ENCODE measurements around the gene RPL35A.

DNA sequence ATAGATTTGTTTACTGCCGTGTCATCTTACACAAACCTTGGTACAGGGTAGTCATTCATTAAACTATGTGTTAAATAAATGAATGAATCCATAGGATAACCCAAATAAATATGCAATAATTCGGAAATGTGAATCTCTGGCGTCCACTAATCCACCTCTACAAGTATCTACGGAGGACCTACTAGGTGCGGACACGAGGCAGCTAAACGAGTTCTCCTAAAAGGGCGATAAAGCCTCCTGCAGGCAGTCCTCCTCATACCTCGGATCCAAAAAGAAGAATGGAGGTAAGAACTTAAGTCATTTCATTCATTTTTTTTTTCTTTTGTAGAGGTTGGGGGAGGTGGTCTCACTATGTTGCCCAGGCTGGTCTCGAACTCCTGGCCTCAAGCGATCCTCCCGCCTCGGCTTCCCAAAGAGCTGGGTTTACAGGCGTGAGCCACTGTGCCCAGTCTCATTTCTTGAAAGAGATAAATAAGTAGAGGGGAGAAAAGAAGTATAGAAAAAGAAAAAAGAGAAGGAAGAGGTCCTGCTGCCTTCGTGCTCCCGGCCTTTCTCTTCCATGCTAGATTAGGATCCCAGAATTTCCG, 706 bp upstream of the RPL35A start:
- TF ChIP-seq, protein P1, sequence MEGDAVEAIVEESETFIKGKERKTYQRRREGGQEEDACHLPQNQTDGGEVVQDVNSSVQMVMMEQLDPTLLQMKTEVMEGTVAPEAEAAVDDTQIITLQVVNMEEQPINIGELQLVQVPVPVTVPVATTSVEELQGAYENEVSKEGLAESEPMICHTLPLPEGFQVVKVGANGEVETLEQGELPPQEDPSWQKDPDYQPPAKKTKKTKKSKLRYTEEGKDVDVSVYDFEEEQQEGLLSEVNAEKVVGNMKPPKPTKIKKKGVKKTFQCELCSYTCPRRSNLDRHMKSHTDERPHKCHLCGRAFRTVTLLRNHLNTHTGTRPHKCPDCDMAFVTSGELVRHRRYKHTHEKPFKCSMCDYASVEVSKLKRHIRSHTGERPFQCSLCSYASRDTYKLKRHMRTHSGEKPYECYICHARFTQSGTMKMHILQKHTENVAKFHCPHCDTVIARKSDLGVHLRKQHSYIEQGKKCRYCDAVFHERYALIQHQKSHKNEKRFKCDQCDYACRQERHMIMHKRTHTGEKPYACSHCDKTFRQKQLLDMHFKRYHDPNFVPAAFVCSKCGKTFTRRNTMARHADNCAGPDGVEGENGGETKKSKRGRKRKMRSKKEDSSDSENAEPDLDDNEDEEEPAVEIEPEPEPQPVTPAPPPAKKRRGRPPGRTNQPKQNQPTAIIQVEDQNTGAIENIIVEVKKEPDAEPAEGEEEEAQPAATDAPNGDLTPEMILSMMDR (conservative IDR thresholded peaks at IDR 0.05), result no peak
- TF ChIP-seq EZH2 (IDR thresholded peaks at IDR 0.05; ENCODE audit: low read depth), result no peak
